Esophagus muscularis mucosa (tissue), 3 donors: ENCODE data around the gene KCNH3.

ENCODE experiments used
- EP300 ChIP-seq: sonication (generic); formaldehyde crosslinking; IDR thresholded peaks from one replicate; pipeline ENCODE4 v1.6.1; 2017; ENCODE audit warnings: antibody characterized with exemption
- TF ChIP-seq, protein P1 (sequence below), 3 experiments: fragments of 200-600 bp in 2 of 3; fragments of 450-650 bp in 1 of 3; sonication (generic) in 2 of 3; IDR thresholded peaks; one replicate each; pipeline ENCODE4 v1.5.1; 2017 to 2019; ENCODE audit warnings: antibody characterized with exemption in 3 of 3, mild to moderate bottlenecking in 2 of 3, moderate library complexity in 1 of 3

DNA sequence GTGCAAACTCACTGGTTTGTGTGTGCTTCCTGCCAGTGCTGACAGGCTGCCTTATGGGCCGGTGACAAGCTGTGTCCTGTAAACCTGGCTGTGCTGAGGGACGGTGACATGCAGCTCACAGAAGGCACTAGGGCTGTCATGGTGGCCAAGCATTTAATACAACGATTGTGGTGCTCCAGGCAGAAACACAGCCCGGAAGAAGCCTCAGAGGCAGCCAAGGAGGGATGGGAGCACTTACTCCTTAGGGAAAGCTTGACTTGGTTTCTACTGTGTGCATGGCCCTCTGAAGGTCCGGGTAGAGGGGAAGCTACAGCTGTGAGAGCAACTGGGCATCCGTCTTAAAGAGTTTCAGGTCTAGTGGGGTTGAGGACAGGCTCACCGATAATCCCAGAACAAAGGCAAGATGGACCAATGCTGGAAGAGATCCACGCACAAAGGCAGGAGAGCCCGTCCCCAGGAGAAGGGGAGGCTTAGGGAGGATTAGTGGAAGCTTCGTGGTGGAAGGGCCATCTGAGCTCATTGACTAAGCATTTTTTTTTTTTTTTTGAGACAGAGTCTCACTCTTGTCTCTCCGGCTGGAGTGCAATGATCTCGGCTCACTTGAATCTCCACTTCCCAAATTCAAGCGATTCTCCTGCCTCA, 39.8 kb downstream of the KCNH3 start:
- TF ChIP-seq EP300, result no peak
- TF ChIP-seq, protein P1, sequence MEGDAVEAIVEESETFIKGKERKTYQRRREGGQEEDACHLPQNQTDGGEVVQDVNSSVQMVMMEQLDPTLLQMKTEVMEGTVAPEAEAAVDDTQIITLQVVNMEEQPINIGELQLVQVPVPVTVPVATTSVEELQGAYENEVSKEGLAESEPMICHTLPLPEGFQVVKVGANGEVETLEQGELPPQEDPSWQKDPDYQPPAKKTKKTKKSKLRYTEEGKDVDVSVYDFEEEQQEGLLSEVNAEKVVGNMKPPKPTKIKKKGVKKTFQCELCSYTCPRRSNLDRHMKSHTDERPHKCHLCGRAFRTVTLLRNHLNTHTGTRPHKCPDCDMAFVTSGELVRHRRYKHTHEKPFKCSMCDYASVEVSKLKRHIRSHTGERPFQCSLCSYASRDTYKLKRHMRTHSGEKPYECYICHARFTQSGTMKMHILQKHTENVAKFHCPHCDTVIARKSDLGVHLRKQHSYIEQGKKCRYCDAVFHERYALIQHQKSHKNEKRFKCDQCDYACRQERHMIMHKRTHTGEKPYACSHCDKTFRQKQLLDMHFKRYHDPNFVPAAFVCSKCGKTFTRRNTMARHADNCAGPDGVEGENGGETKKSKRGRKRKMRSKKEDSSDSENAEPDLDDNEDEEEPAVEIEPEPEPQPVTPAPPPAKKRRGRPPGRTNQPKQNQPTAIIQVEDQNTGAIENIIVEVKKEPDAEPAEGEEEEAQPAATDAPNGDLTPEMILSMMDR (IDR thresholded peaks at IDR 0.05), result no peak
